Right cardiac atrium (tissue), 5 donors: Measurements from ENCODE around the gene LAIR2. TPM values are rescaled to one million over a fixed set of nuclear protein-coding genes. Genes with fewer than 3 reads are reported as not detected.
"Not testable (repeated sequence)": the region's sequence is repeated elsewhere in the genome, so short reads cannot be mapped to it uniquely, and the experiment has no call there.

Experiments
- ATAC-seq, 2 donors: fragments of 200-7000 bp; cut with Tn5 transposase; one replicate each; pipeline versions ENCODE4 v1.8.0 to v1.9.1; 2020; ENCODE audit warnings: moderate library complexity in 2 of 2, mild to moderate bottlenecking in 1 of 2
- DNase-seq, 3 donors: peaks; one replicate each; pipeline ENCODE4 v3.0.0-alpha.2; 2020
- H3K27ac ChIP-seq: one replicate; pipeline ENCODE4 v1.5.1; 2013; ENCODE audit warnings: mild to moderate bottlenecking, low read length, control low read depth, moderate library complexity
- H3K27me3 ChIP-seq: one replicate; pipeline ENCODE4 v1.6.1; 2013; ENCODE audit not compliant: control insufficient read depth, insufficient read depth
- H3K4me1 ChIP-seq: one replicate; pipeline ENCODE4 v1.6.1; 2013; ENCODE audit warnings: low read length; ENCODE audit not compliant: control insufficient read depth, insufficient read depth
- H3K4me3 ChIP-seq: one replicate; pipeline ENCODE4 v1.5.1; 2013; ENCODE audit warnings: low read length, control low read depth
- H3K9me3 ChIP-seq: one replicate; pipeline ENCODE4 v1.6.1; 2013; ENCODE audit warnings: low read length; ENCODE audit not compliant: control insufficient read depth
- WGBS: extraction: QIAGEN DNeasy Blood & Tissue Kit; methylation state at CpG from one replicate; pipeline ENCODE4 v1.1.7; 2013; 5-methylcytosine and 5-hydroxymethylcytosine counted together
- intact Hi-C, 4 donors: fragments of 100-400 bp; cut with DNase I; formaldehyde crosslinking; loops; one replicate each; pipeline versions ENCODE4 v1.11.0 to v1.14.0; 2022 to 2023
- polyA plus RNA-seq: library from polyadenylated mRNA; stranded (reverse); fragments of 200-250 nt; gene quantifications from one replicate; pipeline ENCODE4 v1.2.3, GENCODE V29; 2013
- total RNA-seq, 4 donors: library from RNA; stranded (reverse); fragmentation: NEBNext Ultra II Directional; extraction: Animal tissue kit (Norgen Biotek cat#: 25700); gene quantifications; one replicate each; pipeline ENCODE4 v1.2.1, GENCODE V29; 2021
- donor health status: healthy with polysubstance abuse.
- donor health status: DM: no; HTN: yes; CAD: no.
- donor health status: DM: no; HTN: no; CAD: no.
- donor health status: DM: no; HTN: yes; CAD: no; lungs with severe emphysema.
- donor health status: DM: yes; HTN: yes; CAD: no.

Gene LAIR2
- total and polyA plus RNA-seq, 5 donors: not detected

GRCh38 chr19:54466110-54466480 is 36.5 kb upstream of the LAIR2 start:
- ATAC-seq, intact Hi-C loops, H3K9me3 ChIP-seq, DNase-seq, H3K27me3 ChIP-seq, H3K27ac ChIP-seq, H3K4me1 ChIP-seq, H3K4me3 ChIP-seq: not testable (repeated sequence)
- WGBS: 97% methylated on average over 14 of the region's 14 CpGs

DNA sequence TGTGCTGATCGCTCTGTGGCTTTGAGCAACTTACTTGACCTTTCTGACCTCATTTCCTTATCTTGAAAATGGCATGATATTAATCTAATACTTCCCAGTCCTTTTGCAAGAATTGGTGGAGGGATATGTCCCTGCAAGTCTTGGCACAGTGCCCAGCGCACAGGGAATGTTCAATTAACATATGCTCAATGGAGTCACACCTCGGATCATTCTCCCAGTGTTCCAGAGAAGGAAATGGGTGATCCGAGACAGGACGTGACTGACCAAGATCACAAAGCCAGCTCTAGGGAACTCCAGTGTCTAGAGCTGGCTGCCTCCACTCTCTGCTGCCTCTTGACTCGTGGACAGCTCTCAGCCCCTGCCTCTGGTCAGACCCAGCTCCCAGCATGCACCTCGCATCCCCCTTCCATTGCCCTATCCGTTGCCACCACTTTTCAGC is 33.1 kb upstream of the LAIR2 start:
- WGBS: 43% methylated on average over 8 of the region's 8 CpGs
- no peak overlapping the region for H3K4me3 ChIP-seq
- ATAC-seq: peak in 1 of 2 donors; percentile 38
- no peaks in the 10 kb centered on the region for H3K9me3 ChIP-seq
- H3K27ac ChIP-seq: peak overlapping the region; percentile 79
- peaks cover 5% of the 10 kb centered on the region for H3K4me1 ChIP-seq
- DNase-seq: peak; percentile 81 to 84 (median 83)
- H3K27me3 ChIP-seq: no peaks in the 10 kb centered on the region
- intact Hi-C loops: no loop called here

DNA sequence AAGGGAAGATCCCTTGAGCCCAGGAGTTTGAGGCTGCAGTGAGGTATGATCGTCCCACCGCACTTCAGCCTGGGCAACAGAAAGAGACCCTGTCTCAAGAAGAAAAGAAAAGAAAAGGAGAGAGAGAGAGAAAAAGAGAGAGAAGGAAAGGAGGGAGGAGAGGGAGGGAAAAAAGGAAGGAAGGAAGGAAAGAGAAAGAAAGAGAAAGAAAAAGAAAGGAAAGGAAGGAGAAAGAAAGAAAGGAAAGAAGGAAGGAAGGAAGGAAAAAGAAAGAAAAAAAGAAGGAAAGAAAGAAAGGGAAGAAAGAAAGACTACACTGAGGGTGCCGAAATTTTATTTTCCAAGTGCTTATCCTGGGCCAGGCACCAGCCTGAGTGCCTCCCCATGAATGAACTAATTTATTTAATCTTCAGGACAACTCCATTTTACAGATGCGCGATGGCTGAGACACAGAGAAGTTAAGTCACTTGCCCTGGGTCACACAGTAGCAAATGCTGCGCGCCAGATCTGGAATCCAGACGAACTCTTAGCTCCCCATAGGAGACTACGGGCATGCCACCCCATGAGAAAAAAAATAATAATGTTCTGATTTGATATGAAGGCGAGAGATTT is 32.2 kb upstream of the LAIR2 start:
- H3K27me3 ChIP-seq: no peaks in the 10 kb centered on the region
- intact Hi-C loops: loop anchor here in 1 of 4 donors (10.0 kb wide), 1 partner anchor 204 kb away; no protein-coding TSS in a partner anchor
- peaks cover 5% of the 10 kb centered on the region for H3K4me1 ChIP-seq
- no peaks in the 10 kb centered on the region for H3K9me3 ChIP-seq
- 60% methylated on average over 10 of the region's 10 CpGs for WGBS
- DNase-seq: no peak
- peak overlapping the region; percentile 58 for H3K27ac ChIP-seq
- ATAC-seq: no peak
- no peak overlapping the region for H3K4me3 ChIP-seq

DNA sequence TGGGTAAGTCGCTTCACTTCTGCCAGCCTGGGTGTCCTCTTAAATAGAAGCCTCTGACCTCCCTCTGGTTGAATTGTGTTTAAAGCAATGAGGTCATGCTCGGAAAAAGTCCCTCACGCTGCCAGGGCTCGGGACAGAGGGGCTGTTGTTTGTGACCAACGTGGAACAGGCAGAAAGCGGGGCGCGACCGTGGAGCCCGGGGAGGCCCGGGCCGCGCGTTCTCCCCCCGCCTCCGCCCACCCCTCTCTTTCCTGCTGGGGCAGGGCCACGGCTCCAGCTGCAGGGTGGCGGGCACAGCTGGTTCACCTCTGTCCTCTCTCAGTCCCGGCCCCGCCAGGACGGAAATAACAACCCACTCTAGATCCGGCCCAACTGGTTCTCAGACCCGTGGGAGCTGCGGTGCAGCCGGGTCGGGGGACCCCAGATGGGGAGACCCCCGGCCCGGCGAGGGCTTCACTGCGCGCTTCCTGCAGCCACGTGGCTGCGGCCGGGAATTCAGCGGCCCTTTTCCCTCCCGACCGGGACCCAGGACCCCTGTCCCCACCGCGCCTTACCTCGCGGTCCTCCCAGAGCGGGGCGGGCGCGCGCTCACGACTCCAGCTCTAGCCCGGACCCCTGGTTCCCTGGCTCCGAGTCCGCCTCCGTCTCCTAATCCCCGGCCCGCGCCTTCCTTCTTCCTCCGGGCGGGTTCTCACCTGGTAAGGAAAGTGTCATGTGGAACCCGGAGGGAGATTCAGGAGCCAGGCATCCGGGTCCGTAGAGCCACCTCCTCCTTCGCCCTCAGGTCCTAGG is 31.4 kb upstream of the LAIR2 start:
- DNase-seq: peak; percentile 72 to 86 (median 85)
- Histone ChIP-seq H3K9me3 (no peaks in the 10 kb centered on the region), H3K27ac (peak overlapping the region; percentile 58), H3K4me3 (peak overlapping the region; percentile 45), H3K4me1 (peaks cover 5% of the 10 kb centered on the region), H3K27me3 (no peaks in the 10 kb centered on the region)
- intact Hi-C loops: loop anchor here in 1 of 4 donors (10.0 kb wide), 1 partner anchor 204 kb away; no protein-coding TSS in a partner anchor
- peak; percentile 57 to 60 for ATAC-seq
- WGBS: 2% methylated on average over 60 of the region's 60 CpGs

GRCh38 chr19:54473071-54473891 is 29.4 kb upstream of the LAIR2 start, which contains the start of gene CDC42EP5:
CDC42EP5 (minus strand) TSS chr19:54473296; CDS start chr19:54465547, 7,749 bp downstream.
- Histone ChIP-seq H3K9me3 (no peaks in the 10 kb centered on the region), H3K4me3 (peak within 1 kb of the TSS; percentile 63), H3K27ac (peak within 1 kb of the TSS; percentile 71), H3K27me3 (no peaks in the 10 kb centered on the region), H3K4me1 (peaks cover 5% of the 10 kb centered on the region)
- intact Hi-C loops: loop anchor here in 1 of 4 donors (10.0 kb wide), 1 partner anchor 202 kb away; no protein-coding TSS in a partner anchor
- 5% methylated on average over 14 of the region's 14 CpGs for WGBS
- DNase-seq (peak; percentile 86 to 94 (median 94)), ATAC-seq (peak; percentile 93 to 95)

DNA sequence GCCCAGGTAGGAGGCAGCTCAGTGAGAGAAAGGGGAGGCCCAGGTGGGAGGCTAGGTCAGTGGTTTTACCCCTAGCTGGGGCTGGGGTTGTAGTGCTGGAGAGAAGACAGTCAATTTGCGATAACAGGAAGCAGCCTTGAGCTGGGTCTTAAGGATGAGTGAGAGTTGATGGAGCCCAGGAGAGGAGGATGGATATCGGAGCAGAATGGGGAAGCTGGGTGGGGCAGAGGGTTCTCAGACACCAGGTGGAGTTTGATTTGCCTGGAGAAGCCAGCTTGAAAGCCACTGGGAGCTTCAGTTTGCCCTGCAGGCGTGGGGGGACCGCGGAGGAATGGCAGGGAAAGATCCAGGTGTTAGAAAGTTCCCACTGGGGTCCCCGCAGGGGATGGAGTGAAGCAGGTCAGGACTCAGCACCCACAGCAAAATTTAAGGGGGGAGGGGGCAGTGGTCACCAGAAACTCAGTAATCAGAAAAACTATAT is 28.7 kb upstream of the LAIR2 start:
- ATAC-seq: no peak
- Histone ChIP-seq H3K27me3 (no peaks in the 10 kb centered on the region), H3K9me3 (no peaks in the 10 kb centered on the region), H3K4me3 (no peak overlapping the region), H3K4me1 (peaks cover 5% of the 10 kb centered on the region), H3K27ac (peak overlapping the region; percentile 70)
- intact Hi-C loops: loop anchor here in 1 of 4 donors (10.0 kb wide), 1 partner anchor 201 kb away; no protein-coding TSS in a partner anchor
- no peak for DNase-seq
- WGBS: 69% methylated on average over 6 of the region's 6 CpGs

GRCh38 chr19:54475706-54476105 is 26.9 kb upstream of the LAIR2 start:
- intact Hi-C loops: loop anchor here in 1 of 4 donors (10.0 kb wide), 1 partner anchor 199 kb away; no protein-coding TSS in a partner anchor
- peak in 1 of 3 donors; percentile 58 for DNase-seq
- no peak for ATAC-seq
- Histone ChIP-seq H3K27me3 (no peaks in the 10 kb centered on the region), H3K27ac (no peak overlapping the region), H3K4me1 (peaks cover 5% of the 10 kb centered on the region), H3K4me3 (no peak overlapping the region), H3K9me3 (no peaks in the 10 kb centered on the region)
- WGBS: 89% methylated on average over 11 of the region's 11 CpGs

GRCh38 chr19:54477650-54478049 is 25.0 kb upstream of the LAIR2 start:
- WGBS: 59% methylated on average over 3 of the region's 3 CpGs
- Histone ChIP-seq H3K27ac (no peak overlapping the region), H3K4me1 (peaks cover 5% of the 10 kb centered on the region), H3K4me3 (no peak overlapping the region), H3K27me3 (no peaks in the 10 kb centered on the region), H3K9me3 (no peaks in the 10 kb centered on the region)
- no peak for DNase-seq
- intact Hi-C loops: loop anchor here in 1 of 4 donors (10.0 kb wide), 1 partner anchor 197 kb away; no protein-coding TSS in a partner anchor
- peak in 1 of 2 donors; percentile 44 for ATAC-seq

DNA sequence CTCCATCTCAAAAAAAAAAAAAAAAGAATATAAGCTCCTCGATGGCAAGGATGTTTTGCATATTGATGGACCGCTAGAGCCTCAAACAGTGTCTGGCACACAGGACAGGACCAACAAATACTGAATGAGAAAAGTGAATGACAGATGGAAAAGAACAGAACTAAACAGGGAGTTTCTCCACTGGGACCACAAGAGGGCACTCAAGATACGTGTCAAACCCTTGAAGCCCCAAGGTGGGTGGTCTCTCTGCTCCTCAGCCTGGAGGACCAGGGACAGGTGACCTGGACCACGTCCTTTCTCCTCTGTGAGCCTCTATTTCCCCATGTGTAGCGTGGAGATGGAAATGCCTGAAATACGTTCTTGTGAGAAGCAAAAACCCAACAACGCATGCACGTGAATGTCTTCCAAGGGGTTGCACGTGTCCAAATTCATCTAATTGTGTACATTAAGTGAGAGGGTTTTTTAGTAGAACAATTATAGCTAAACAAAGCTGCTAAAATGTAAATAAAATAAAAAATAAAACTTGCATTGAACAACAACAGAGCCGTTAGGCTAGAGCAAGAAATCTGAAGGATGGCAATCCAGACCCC is 23.9 kb upstream of the LAIR2 start:
- no peak overlapping the region for H3K4me3 ChIP-seq
- no peaks in the 10 kb centered on the region for H3K9me3 ChIP-seq
- intact Hi-C loops: loop anchor here in 1 of 4 donors (10.0 kb wide), 1 partner anchor 196 kb away; no protein-coding TSS in a partner anchor
- H3K27me3 ChIP-seq: no peaks in the 10 kb centered on the region
- no peaks in the 10 kb centered on the region for H3K4me1 ChIP-seq
- H3K27ac ChIP-seq: no peak overlapping the region
- WGBS: 20% methylated on average over 10 of the region's 10 CpGs
- DNase-seq: no peak
- ATAC-seq: peak in 1 of 2 donors; percentile 26

DNA sequence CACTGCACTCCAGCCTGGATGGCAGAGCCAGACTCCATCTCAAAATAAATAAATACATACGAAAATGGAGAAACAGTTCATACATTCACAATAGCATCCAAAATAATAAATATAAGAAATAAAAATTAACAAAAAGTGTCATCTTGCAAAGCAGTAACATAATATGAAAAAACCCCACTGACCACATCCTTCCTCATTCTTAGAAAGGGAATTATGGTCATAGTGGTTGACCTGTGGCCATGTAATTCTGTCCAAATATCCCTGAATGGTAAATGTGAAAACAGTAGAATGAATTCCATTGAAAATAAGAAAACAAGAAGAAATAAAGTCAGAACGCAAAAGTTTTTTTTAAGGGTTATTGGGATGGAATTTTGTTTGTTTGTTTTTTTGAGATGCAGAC is 22.6 kb upstream of the LAIR2 start:
- no peaks in the 10 kb centered on the region for H3K9me3 ChIP-seq
- H3K4me1 ChIP-seq: no peaks in the 10 kb centered on the region
- intact Hi-C loops: no loop called here
- ATAC-seq (no peak), DNase-seq (no peak)
- H3K27ac ChIP-seq: no peak overlapping the region
- no peaks in the 10 kb centered on the region for H3K27me3 ChIP-seq
- no peak overlapping the region for H3K4me3 ChIP-seq
- 79% methylated on average over 2 of the region's 2 CpGs for WGBS
